Left lung (tissue), 10 donors: ENCODE results near the gene MLLT1. TPM values are rescaled to one million over a fixed set of nuclear protein-coding genes. Genes with fewer than 3 reads are reported as not detected.

Source experiments
- ATAC-seq: fragments of 200-7000 bp; cut with Tn5 transposase; one replicate; pipeline ENCODE4 v1.9.1; 2020; ENCODE audit warnings: moderate library complexity
- DNase-seq, 4 donors: peaks; one replicate each; pipeline ENCODE4 v3.0.0-alpha.2; 2013 to 2020
- H3K27ac ChIP-seq, 2 donors: fragments of 200-600 bp; sonication (generic) in 1 of 2; one replicate each; pipeline versions ENCODE4 v1.5.0 to v1.8.0; 2020 to 2021
- H3K27me3 ChIP-seq, 2 donors: fragments of 200-600 bp; sonication (generic) in 1 of 2; one replicate each; pipeline versions ENCODE4 v1.5.0 to v1.8.0; 2020 to 2021
- H3K36me3 ChIP-seq, 2 donors: fragments of 200-600 bp; sonication (generic) in 1 of 2; one replicate each; pipeline versions ENCODE4 v1.5.0 to v1.8.0; 2020 to 2021
- H3K4me1 ChIP-seq, 2 donors: fragments of 200-600 bp; one replicate each; pipeline ENCODE4 v1.8.0; 2021
- H3K4me3 ChIP-seq, 2 donors: fragments of 200-600 bp; sonication (generic) in 1 of 2; one replicate each; pipeline versions ENCODE4 v1.5.0 to v1.8.0; 2020 to 2021; ENCODE audit warnings: mild to moderate bottlenecking in 1 of 2
- H3K9me3 ChIP-seq, 2 donors: fragments of 200-600 bp; sonication (generic) in 1 of 2; one replicate each; pipeline versions ENCODE4 v1.5.0 to v1.8.0; 2020 to 2021
- intact Hi-C, 2 donors: fragments of 100-400 bp; cut with DNase I; formaldehyde crosslinking; loops; one replicate each; pipeline versions ENCODE4 v1.11.2 to v1.14.2; 2022
- polyA plus RNA-seq, 6 donors: library from polyadenylated mRNA; unstranded; fragments of 120-200 nt; gene quantifications; one replicate each; pipeline ENCODE4 v1.2.1, GENCODE V29; 2013; ENCODE audit not compliant: insufficient read length in 6 of 6
- total RNA-seq, 2 donors: library from RNA; stranded (reverse); fragmentation: NEBNext Ultra II Directional; extraction: Animal tissue kit (Norgen Biotek cat#: 25700); gene quantifications; one replicate each; pipeline ENCODE4 v1.2.1, GENCODE V29; 2021
- TF ChIP-seq, protein P1 (sequence below), 2 donors: fragments of 200-600 bp; sonication (generic) in 1 of 2; IDR thresholded peaks; one replicate each; pipeline versions ENCODE4 v1.5.0 to v1.8.0; 2021; ENCODE audit warnings: antibody characterized with exemption in 2 of 2
- donor health status: DM: no; HTN: yes; CAD: no.
- donor health status: DM: no; HTN: no; CAD: no.

The MLLT1 gene
- total and polyA plus RNA-seq, 8 donors: 69.3 to 106 (median 81.4) TPM

DNA sequence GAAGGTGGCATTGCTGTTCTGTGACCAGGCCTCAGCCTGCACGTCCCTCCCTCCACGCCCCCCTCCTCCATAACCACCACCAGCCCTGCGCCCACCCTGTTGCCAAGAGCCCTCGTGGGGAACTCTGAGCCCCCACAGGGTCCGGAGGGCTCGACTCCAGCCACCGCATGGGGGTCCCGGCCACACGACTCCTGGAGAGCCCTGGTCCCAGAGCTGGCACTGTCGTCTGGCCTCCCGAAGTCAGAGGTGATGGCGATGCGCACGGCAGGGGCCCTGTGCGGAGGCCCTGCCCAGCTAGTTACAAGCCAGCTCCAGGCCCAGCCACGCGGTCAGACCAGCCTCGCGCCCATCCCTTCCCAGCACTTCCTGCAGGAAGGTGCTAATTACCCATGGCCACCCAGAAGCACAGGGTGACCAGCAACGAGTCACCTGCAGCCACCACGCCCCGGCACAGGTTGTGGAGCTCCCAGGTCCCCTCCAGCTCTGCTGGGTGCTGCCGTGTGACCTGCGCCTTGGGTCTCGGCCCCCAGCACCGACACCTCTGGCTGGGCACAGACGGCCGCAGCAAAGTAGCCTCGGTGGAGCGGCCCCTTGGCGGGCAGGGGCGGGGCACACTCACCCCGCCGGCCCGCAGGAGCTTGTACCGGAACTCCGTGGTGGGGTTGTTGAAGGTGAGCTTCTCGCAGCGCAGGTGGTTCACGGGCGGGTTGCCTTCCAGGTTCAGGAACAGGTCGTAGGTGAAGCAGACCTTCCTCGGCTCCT is 49.6 kb downstream of the MLLT1 start:
- H3K27ac ChIP-seq: no peak overlapping the region
- no peaks in the 10 kb centered on the region for H3K9me3 ChIP-seq
- intact Hi-C loops: loop anchor here in 1 of 2 donors (10.0 kb wide), 1 partner anchor 55 kb away; no protein-coding TSS in a partner anchor
- TF ChIP-seq, protein P1, sequence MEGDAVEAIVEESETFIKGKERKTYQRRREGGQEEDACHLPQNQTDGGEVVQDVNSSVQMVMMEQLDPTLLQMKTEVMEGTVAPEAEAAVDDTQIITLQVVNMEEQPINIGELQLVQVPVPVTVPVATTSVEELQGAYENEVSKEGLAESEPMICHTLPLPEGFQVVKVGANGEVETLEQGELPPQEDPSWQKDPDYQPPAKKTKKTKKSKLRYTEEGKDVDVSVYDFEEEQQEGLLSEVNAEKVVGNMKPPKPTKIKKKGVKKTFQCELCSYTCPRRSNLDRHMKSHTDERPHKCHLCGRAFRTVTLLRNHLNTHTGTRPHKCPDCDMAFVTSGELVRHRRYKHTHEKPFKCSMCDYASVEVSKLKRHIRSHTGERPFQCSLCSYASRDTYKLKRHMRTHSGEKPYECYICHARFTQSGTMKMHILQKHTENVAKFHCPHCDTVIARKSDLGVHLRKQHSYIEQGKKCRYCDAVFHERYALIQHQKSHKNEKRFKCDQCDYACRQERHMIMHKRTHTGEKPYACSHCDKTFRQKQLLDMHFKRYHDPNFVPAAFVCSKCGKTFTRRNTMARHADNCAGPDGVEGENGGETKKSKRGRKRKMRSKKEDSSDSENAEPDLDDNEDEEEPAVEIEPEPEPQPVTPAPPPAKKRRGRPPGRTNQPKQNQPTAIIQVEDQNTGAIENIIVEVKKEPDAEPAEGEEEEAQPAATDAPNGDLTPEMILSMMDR (IDR thresholded peaks at IDR 0.05): no peak
- H3K4me3 ChIP-seq: no peak overlapping the region
- no peaks in the 10 kb centered on the region for H3K27me3 ChIP-seq
- DNase-seq (peak in 1 of 4 donors; percentile 66), ATAC-seq (no peak)
- H3K4me1 ChIP-seq: peaks cover 24 to 56% of the 10 kb centered on the region in 2 donors
- peaks cover 0 to 45% of the 10 kb centered on the region in 2 donors for H3K36me3 ChIP-seq

DNA sequence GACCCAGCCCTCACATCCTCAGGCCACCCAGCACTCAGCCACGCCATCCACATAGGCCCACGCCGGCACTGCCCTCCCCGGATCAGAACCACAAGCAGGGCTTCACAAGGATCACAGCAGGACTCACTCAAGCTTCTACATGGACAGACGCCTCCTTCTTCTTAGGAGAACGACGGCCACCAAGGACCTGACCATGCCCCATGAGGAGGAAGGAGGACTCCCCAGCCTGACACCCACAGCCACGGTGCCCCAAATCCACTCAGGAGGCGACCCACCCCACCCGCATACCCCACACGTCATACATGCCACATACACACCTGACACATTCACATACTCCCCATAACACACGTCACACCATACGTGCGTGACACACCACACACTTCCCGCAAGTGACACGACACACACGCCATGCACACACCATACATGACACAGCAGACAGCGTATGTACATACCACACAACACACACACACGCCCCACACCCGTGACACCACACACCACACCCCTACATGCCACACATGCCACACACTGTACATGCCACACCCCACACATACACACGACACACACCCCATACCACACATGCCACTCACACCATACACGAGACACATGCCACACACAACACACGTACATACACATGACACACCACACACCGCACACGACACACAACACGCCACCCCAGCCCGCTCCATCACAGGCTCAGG is 50.4 kb downstream of the MLLT1 start:
- DNase-seq: peak in 1 of 4 donors; percentile 30
- H3K4me3 ChIP-seq: no peak overlapping the region
- peaks cover 20 to 48% of the 10 kb centered on the region in 2 donors for H3K4me1 ChIP-seq
- no peak overlapping the region for H3K27ac ChIP-seq
- no peaks in the 10 kb centered on the region for H3K9me3 ChIP-seq
- no peak for ATAC-seq
- TF ChIP-seq, protein P1 (IDR thresholded peaks at IDR 0.05): no peak
- H3K36me3 ChIP-seq: peaks cover 0 to 51% of the 10 kb centered on the region in 2 donors
- H3K27me3 ChIP-seq: no peaks in the 10 kb centered on the region
- intact Hi-C loops: loop anchor here in 1 of 2 donors (10.0 kb wide), 1 partner anchor 55 kb away; no protein-coding TSS in a partner anchor

- TF ChIP-seq, protein P1 (IDR thresholded peaks at IDR 0.05): no peak
- no peak for ATAC-seq
- H3K27ac ChIP-seq: peak overlapping the region in 1 of 2 donors; percentile 13
- H3K27me3 ChIP-seq: no peaks in the 10 kb centered on the region
- peaks cover 14 to 44% of the 10 kb centered on the region in 2 donors for H3K4me1 ChIP-seq
- no peak overlapping the region for H3K4me3 ChIP-seq
- no peaks in the 10 kb centered on the region for H3K9me3 ChIP-seq
- DNase-seq: peak in 1 of 4 donors; percentile 64
- intact Hi-C loops: loop anchor here in 1 of 2 donors (10.0 kb wide), 1 partner anchor 56 kb away; no protein-coding TSS in a partner anchor
- peaks cover 0 to 58% of the 10 kb centered on the region in 2 donors for H3K36me3 ChIP-seq
Observed at GRCh38 chr19:6228551-6229215, 51.1 kb downstream of the MLLT1 start.

- Histone ChIP-seq H3K4me1 (peaks cover 6 to 40% of the 10 kb centered on the region in 2 donors), H3K36me3 (peaks cover 0 to 65% of the 10 kb centered on the region in 2 donors), H3K4me3 (no peak overlapping the region), H3K9me3 (no peaks in the 10 kb centered on the region), H3K27me3 (no peaks in the 10 kb centered on the region), H3K27ac (no peak overlapping the region)
- TF ChIP-seq, protein P1 (IDR thresholded peaks at IDR 0.05): no peak
- DNase-seq (peak in 1 of 4 donors; percentile 61), ATAC-seq (no peak)
- intact Hi-C loops: loop anchor here in 1 of 2 donors (10.0 kb wide), 1 partner anchor 57 kb away; no protein-coding TSS in a partner anchor
Observed at GRCh38 chr19:6227936-6228325, 51.8 kb downstream of the MLLT1 start.
